GM13977 (cell line): Measurements from ENCODE around the gene DGAT2L6.

ENCODE experiments used
- DNase-seq: peaks from one replicate; pipeline ENCODE4 v3.0.0; 2012; ENCODE audit warnings: low spot score
- in situ Hi-C: fragments of 300-500 bp; cut with MboI; formaldehyde crosslinking; loops from one replicate; pipeline ENCODE4 v1.12.0; 2022; ENCODE audit warnings: low sequenced_read_pairs, low pct_unique_long_range_greater_than_20kb, mixed read lengths, inconsistent platforms; ENCODE audit not compliant: unreplicated experiment
- TF ChIP-seq, protein P1 (sequence below): IDR thresholded peaks from 2 replicates; pipeline ENCODE4 v1.5.1; 2012; ENCODE audit warnings: mild to moderate bottlenecking, control low read depth; ENCODE audit not compliant: insufficient read depth; ENCODE audit errors: extremely low read depth, missing control alignments

The DGAT2L6 gene

DNA sequence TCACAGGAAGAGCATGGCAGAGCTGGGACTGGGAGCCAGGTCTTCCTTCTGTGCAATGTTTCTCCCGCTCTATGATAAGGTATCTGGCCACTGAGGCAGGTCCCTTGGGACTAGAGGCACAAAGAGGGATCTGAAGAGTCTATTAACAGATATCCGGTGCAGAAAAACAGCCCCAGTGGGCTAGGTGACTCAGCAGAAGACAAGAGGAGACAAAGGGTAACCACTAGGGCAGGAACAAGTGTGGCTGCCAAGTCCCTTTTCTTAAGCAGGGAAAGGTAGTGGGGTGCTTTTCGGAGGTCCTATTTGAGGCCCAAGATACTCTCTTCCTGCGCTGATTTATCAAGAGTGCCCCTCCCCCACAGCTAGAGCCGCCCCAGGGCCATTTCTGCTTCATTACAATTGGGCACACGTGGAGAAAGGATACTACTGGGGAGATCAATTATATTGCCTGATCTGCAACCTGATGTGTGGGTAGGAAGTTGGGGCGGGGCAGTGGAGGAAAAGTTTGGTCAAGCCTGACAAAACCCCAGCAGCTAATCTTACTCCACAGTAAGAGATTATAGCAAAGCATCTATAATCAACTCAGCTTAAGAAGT is at the start of gene DGAT2L6:
Gene DGAT2L6, plus strand, starts transcription at position 546 of the 596 bp plus-strand sequence. CDS start 100 bp downstream, outside the sequence.
- peak; percentile 26 for DNase-seq
- TF ChIP-seq, protein P1, sequence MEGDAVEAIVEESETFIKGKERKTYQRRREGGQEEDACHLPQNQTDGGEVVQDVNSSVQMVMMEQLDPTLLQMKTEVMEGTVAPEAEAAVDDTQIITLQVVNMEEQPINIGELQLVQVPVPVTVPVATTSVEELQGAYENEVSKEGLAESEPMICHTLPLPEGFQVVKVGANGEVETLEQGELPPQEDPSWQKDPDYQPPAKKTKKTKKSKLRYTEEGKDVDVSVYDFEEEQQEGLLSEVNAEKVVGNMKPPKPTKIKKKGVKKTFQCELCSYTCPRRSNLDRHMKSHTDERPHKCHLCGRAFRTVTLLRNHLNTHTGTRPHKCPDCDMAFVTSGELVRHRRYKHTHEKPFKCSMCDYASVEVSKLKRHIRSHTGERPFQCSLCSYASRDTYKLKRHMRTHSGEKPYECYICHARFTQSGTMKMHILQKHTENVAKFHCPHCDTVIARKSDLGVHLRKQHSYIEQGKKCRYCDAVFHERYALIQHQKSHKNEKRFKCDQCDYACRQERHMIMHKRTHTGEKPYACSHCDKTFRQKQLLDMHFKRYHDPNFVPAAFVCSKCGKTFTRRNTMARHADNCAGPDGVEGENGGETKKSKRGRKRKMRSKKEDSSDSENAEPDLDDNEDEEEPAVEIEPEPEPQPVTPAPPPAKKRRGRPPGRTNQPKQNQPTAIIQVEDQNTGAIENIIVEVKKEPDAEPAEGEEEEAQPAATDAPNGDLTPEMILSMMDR = no peak
- in situ Hi-C loops = loop anchor here (25.0 kb wide), 1 partner anchor 235 kb away; the partner anchor contains the start of gene GDPD2

DNA sequence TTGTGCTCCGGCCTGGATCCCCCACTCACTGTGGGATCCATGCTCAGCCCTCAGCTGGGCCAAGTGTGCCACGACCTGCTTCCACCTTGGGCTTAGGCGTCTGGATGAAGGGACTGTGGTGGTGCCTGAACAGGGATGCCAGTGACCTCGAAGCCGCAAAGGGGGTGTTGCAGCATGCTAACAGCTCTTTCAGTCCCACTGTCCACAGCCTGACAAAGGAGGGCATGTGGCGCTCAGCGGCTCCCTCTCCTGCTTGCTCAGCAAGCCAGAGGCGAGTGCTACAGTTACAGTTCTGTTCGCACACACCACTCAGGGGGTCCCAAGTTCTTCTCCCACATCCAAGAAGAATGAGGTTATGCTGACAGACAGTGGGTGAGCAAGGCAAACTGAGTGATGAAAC is 49.2 kb upstream of the DGAT2L6 start:
- DNase-seq = no peak
- in situ Hi-C loops = no loop called here
- TF ChIP-seq, protein P1 = no peak

DNA sequence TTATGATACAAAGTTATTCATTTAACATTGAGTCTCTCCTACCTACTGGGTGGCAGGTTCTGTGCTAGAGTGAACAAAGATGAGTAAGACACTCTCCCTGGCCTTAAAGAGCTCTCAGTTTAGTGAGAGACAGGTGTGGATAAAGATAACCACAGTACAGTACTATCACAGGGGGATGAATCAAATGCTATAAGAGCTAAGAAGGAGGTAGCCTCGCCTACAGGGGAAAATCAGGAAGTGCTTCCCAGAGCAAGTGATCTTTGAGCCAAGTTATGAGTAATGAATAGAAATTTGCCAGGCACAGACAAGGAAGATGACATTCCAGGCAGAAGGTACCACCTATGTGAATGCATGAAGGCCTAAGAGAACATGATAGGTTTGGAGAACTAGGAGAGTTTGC is 47.5 kb upstream of the DGAT2L6 start:
- DNase-seq = no peak
- TF ChIP-seq, protein P1 = no peak
- in situ Hi-C loops = no loop called here

DNA sequence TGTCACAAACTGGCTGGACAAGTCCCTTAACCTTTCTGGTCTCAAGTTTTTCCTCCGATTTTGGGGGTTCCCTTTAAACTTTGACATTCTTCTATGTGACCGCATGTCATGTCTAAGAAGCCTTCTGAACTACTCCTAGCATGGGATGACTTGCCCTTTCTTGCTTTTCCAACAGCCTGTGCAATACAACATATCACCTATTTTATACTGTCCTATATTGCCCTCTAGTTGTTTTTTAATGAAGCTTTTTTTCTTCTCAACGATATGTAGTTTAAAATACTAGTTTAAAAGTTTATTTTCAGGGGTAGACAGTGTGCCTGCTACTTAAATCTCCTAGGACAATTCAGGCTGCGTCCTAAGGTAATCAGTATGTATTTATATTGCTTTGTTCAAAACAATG is 45.1 kb upstream of the DGAT2L6 start:
- no peak for DNase-seq
- in situ Hi-C loops = no loop called here

GRCh38 chrX:70132877-70133302 is 44.4 kb upstream of the DGAT2L6 start:
- TF ChIP-seq, protein P1 = no peak
- DNase-seq = no peak
- in situ Hi-C loops = no loop called here

More for the DNA sequence above, 45.1 kb upstream of the DGAT2L6 start:
- TF ChIP-seq, protein P1 = no peak

- in situ Hi-C loops = no loop called here
- TF ChIP-seq, protein P1 = peak; percentile 41
- DNase-seq = peak; percentile 80
These were observed 43.8 kb upstream of the DGAT2L6 start, which contains the start of gene IGBP1 for GRCh38 chrX:70133303-70134115. IGBP1 (plus strand) TSS chrX:70133447; CDS start chrX:70133948, 501 bp downstream.
